SK-N-SH (cell line): ENCODE results near the gene CAVIN1. TPM values are rescaled to one million over a fixed set of nuclear protein-coding genes. Genes with fewer than 3 reads are reported as not detected.
A peak's percentile ranks its signal among the peaks of the same experiment; 100 is the strongest.

ENCODE experiments used
- CTCF ChIA-PET: fragments of 300-600, 350-600 bp; formaldehyde crosslinking; extraction: SDS; loops from one replicate; lab custom pipeline; 2021; lab: Yijun Ruan, JAX
- POLR2A ChIA-PET: fragments of 350-600 bp; sonication (Branson Sonifier 250); formaldehyde crosslinking; extraction: SDS; loops from one replicate; lab custom pipeline; 2020; ENCODE audit warnings: antibody characterized with exemption, inconsistent platforms; lab: Yijun Ruan, JAX
- DNase-seq: peaks from one replicate; pipeline ENCODE4 v3.0.0; 2012
- H2AFZ ChIP-seq: fragments of 200-600 bp; sonication (generic); 2 replicates; pipeline ENCODE4 v1.8.1; 2016; ENCODE audit warnings: antibody characterized with exemption, mild to moderate bottlenecking, low read depth
- H3F3A ChIP-seq: fragments of 200-600 bp; sonication (generic); replicated peaks from 2 replicates; pipeline ENCODE3; 2016; ENCODE audit warnings: antibody characterized with exemption, mild to moderate bottlenecking; ENCODE audit not compliant: insufficient read depth
- H3K27ac ChIP-seq, 2 experiments: fragments of 200-500 bp in 1 of 2; fragments of 200-600 bp in 1 of 2; sonication (Bioruptor generic) in 1 of 2; sonication (generic), shearing (Covaris generic) in 1 of 2; 2 replicates each; pipeline versions ENCODE4 v1.5.1 to v1.6.1; 2014 to 2016; ENCODE audit warnings: low read depth in 2 of 2, inconsistent platforms in 1 of 2, low read length in 1 of 2, mild to moderate bottlenecking in 1 of 2, mixed read lengths in 1 of 2
- H3K27me3 ChIP-seq: fragments of 200-600 bp; sonication (generic), shearing (Covaris generic); 2 replicates; pipeline ENCODE4 v1.6.1; 2016; ENCODE audit warnings: mixed run types; ENCODE audit not compliant: insufficient read depth
- H3K36me3 ChIP-seq, 2 experiments: fragments of 200-500 bp in 1 of 2; fragments of 200-600 bp in 1 of 2; sonication (Bioruptor generic) in 1 of 2; sonication (generic) in 1 of 2; replicated peaks in 1 of 2; 2 replicates each; pipeline versions ENCODE3 to v1.5.1; 2014 to 2016; ENCODE audit warnings: low read length in 1 of 2, mild to moderate bottlenecking in 1 of 2; ENCODE audit not compliant: insufficient read depth in 2 of 2, control insufficient read depth in 1 of 2
- H3K4me1 ChIP-seq, 2 experiments: fragments of 200-500 bp in 1 of 2; fragments of 200-600 bp in 1 of 2; sonication (Bioruptor generic) in 1 of 2; sonication (generic), shearing (Covaris generic) in 1 of 2; 2 replicates each; pipeline versions ENCODE4 v1.5.1 to v1.6.1; 2014 to 2016; ENCODE audit warnings: low read depth in 1 of 2, low read length in 1 of 2, mixed run types in 1 of 2; ENCODE audit not compliant: insufficient read depth in 2 of 2, control insufficient read depth in 1 of 2
- H3K4me2 ChIP-seq: fragments of 200-600 bp; sonication (generic), shearing (Covaris generic); 2 replicates; pipeline ENCODE4 v1.6.1; 2017; ENCODE audit warnings: mixed run types
- H3K4me3 ChIP-seq, 2 experiments: fragments of 200-500 bp in 1 of 2; fragments of 200-600 bp in 1 of 2; sonication (Bioruptor generic) in 1 of 2; sonication (generic), shearing (Covaris generic) in 1 of 2; 2 replicates each; pipeline versions ENCODE4 v1.5.1 to v1.8.1; 2014 to 2016; ENCODE audit warnings: low read depth in 2 of 2, inconsistent platforms in 1 of 2, low read length in 1 of 2, mild to moderate bottlenecking in 1 of 2, mixed read lengths in 1 of 2, moderate library complexity in 1 of 2
- H3K79me2 ChIP-seq: fragments of 200-600 bp; sonication (generic); 2 replicates; pipeline ENCODE4 v1.8.1; 2017; ENCODE audit warnings: mild to moderate bottlenecking; ENCODE audit not compliant: insufficient read depth
- H3K9ac ChIP-seq: fragments of 200-600 bp; sonication (generic); 2 replicates; pipeline ENCODE4 v1.6.1; 2017; ENCODE audit warnings: mixed run types
- H3K9me2 ChIP-seq: fragments of 200-600 bp; sonication (generic); 2 replicates; pipeline ENCODE4 v1.6.1; 2017; ENCODE audit warnings: mixed run types
- H3K9me3 ChIP-seq: fragments of 200-600 bp; sonication (generic); 2 replicates; pipeline ENCODE4 v1.6.1; 2017; ENCODE audit warnings: mixed run types, mild to moderate bottlenecking, moderate library complexity
- H4K20me1 ChIP-seq: fragments of 200-600 bp; sonication (generic); 2 replicates; pipeline ENCODE4 v1.6.1; 2017; ENCODE audit warnings: mild to moderate bottlenecking, mixed run types; ENCODE audit not compliant: insufficient read depth
- CHD2 ChIP-seq: fragments of 150-350 bp; IDR thresholded peaks from 2 replicates; pipeline ENCODE4 v1.6.1; 2018; ENCODE audit warnings: low read length; ENCODE audit not compliant: partially characterized antibody
- ELF1 ChIP-seq: IDR thresholded peaks from 2 replicates; pipeline ENCODE4 v1.4.0; 2012
- GATA2 ChIP-seq: sonication (generic); formaldehyde crosslinking; IDR thresholded peaks from 2 replicates; pipeline ENCODE4 v1.5.0; 2020; ENCODE audit warnings: mild to moderate bottlenecking, missing genetic modification reagents
- NRF1 ChIP-seq: IDR thresholded peaks from 2 replicates; pipeline ENCODE4 v1.6.1; 2012; ENCODE audit warnings: low read depth, mild to moderate bottlenecking, low read length
- PBX3 ChIP-seq: IDR thresholded peaks from 2 replicates; pipeline ENCODE4; 2012
- RAD21 ChIP-seq: IDR thresholded peaks from 2 replicates; pipeline ENCODE4 v1.6.1; 2012; ENCODE audit warnings: mild to moderate bottlenecking, low read length
- USF1 ChIP-seq: IDR thresholded peaks from 2 replicates; pipeline ENCODE4 v1.4.0; 2012; ENCODE audit warnings: low read depth, borderline replicate concordance
- ZBTB33 ChIP-seq: IDR thresholded peaks from 2 replicates; pipeline ENCODE4 v1.4.0; 2012; ENCODE audit warnings: low read depth, borderline replicate concordance
- WGBS: methylation state at CpG from one replicate; pipeline ENCODE4 v1.1.6; 2017; ENCODE audit warnings: low lambda C conversion rate; 5-methylcytosine and 5-hydroxymethylcytosine counted together
- polyA plus RNA-seq, 3 experiments: library from polyadenylated mRNA; depleted of rRNA; stranded (reverse); fragments of >200 nt; gene quantifications; 2 replicates each; pipeline ENCODE4 v1.2.3, GENCODE V29; 2012
- TF ChIP-seq, protein P1 (sequence below): IDR thresholded peaks from 2 replicates; pipeline ENCODE4 v1.4.0; 2012; ENCODE audit warnings: low read depth

CAVIN1 gene
- polyA plus RNA-seq, 1 of the 3 experiments (the other 2 are of a cell fraction), result 290 TPM

DNA sequence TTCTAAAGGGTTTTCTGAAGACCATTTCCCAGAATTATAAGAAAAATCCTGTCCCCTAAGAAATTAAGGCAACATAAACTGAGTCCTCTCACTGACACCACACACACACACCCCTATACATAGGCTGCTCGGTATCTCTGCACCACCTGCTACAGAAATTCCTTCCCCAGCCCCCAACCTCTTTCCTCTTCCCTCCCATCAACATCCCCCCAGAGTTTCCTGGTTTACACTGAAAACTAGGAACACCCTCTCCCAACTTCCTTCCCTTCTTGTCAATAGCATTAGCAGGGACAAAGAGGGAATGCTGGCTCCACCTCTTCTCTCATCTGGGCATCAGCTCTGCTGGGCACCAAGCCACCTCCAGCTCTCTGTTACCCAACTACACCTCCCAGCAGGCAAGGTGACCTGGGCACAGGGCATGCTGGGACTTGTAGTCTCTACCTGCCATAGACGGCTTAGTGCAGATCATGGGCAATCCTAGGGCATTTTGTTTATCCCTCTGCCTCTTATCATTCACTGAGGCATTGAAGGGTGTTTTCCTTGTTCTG lies 15.7 kb downstream of the CAVIN1 start:
- WGBS, result 58% methylated on average over 2 of the region's 2 CpGs
- Histone ChIP-seq H2AFZ (no peak overlapping the region), H3K36me3 (peaks cover 16 to 47% of the 10 kb centered on the region in 2 experiments), H3K4me2 (peak overlapping the region; percentile 58; the same call in 1 of the 2 replicates), H3K27ac (peak overlapping the region; percentile 17 to 61; a peak in 2 of 4 replicates), H4K20me1 (peaks cover 100% of the 10 kb centered on the region), H3K9ac (no peak overlapping the region), H3F3A (peaks cover 47% of the 10 kb centered on the region), H3K9me3 (no peaks in the 10 kb centered on the region), H3K27me3 (no peaks in the 10 kb centered on the region), H3K9me2 (no peaks in the 10 kb centered on the region), H3K79me2 (peaks cover 100% of the 10 kb centered on the region), H3K4me3 (no peak overlapping the region), H3K4me1 (peaks cover 18 to 34% of the 10 kb centered on the region in 2 experiments; a peak in 3 of 4 replicates)
- TF ChIP-seq CHD2 (peak; percentile 89), RAD21 (no peak), ZBTB33 (no peak), ELF1 (0 out of 2 replicates have a peak, but pooled peaks have one; percentile 12)
- DNase-seq, result peak; percentile 86
- POLR2A ChIA-PET, result no interaction called here
- CTCF ChIA-PET, result interaction anchor here (0.6 to 26.0 kb wide), 19 partner anchors 15 to 807 kb away, joined by 3 to 683 read pairs (median 6); partner anchors contain the start of genes CAVIN1 and STAT3

GRCh38 chr17:42406615-42407288 lies 16.3 kb downstream of the CAVIN1 start:
- Histone ChIP-seq H3K4me2 (peak overlapping the region; percentile 58; the same call in 1 of the 2 replicates), H3K36me3 (peaks cover 16 to 48% of the 10 kb centered on the region in 2 experiments), H2AFZ (no peak overlapping the region), H3K9me2 (no peaks in the 10 kb centered on the region), H3K4me1 (peaks cover 18 to 35% of the 10 kb centered on the region in 2 experiments; a peak in 3 of 4 replicates), H3K27ac (peak overlapping the region; percentile 17 to 61; a peak in 2 of 4 replicates), H3K4me3 (no peak overlapping the region), H3K79me2 (peaks cover 100% of the 10 kb centered on the region), H3K27me3 (no peaks in the 10 kb centered on the region), H3K9me3 (no peaks in the 10 kb centered on the region), H3K9ac (no peak overlapping the region), H3F3A (peaks cover 50% of the 10 kb centered on the region), H4K20me1 (peaks cover 100% of the 10 kb centered on the region)
- TF ChIP-seq ELF1, result no peak
- no peak for TF ChIP-seq USF1
- no peak for TF ChIP-seq CHD2
- TF ChIP-seq GATA2 (CRISPR knock-in tag), result no peak
- no peak for TF ChIP-seq NRF1
- TF ChIP-seq RAD21, result no peak
- no peak for TF ChIP-seq PBX3
- TF ChIP-seq, protein P1, sequence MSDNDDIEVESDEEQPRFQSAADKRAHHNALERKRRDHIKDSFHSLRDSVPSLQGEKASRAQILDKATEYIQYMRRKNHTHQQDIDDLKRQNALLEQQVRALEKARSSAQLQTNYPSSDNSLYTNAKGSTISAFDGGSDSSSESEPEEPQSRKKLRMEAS, result no peak
- no peak for DNase-seq
- 83% methylated on average over 5 of the region's 5 CpGs for whole genome bisulfite sequencing
- POLR2A ChIA-PET, result interaction anchor here (1.1 kb wide), 1 partner anchor 131 kb away, joined by 3 read pairs; the partner anchor contains the start of gene STAT5B
- CTCF ChIA-PET, result interaction anchor here (0.5 to 26.0 kb wide), 49 partner anchors 8 to 807 kb away, joined by 3 to 683 read pairs (median 5); partner anchors contain the start of genes CAVIN1, KCNH4 and STAT3
